ENCODE measurements around the gene KLHL20.

- TF ChIP-seq YY1 (IDR thresholded peaks at IDR 0.05; ENCODE audit: insufficient read depth, insufficient read length) (no peak), ZNF274 (IDR thresholded peaks at IDR 0.05; ENCODE audit: low read depth, low read length) (no peak)
These were observed 27.6 kb downstream of the KLHL20 start for GRCh38 chr1:173742203-173742886.

All from NT2/D1 (cell line).